HCT116 (cell line): ENCODE results near the gene CDK11B. TPM values are rescaled to one million over a fixed set of nuclear protein-coding genes. Genes with fewer than 3 reads are reported as not detected.

Source experiments
- ATAC-seq: fragments of 200-7000 bp; cut with Tn5 transposase; 2 replicates; pipeline ENCODE4 v1.9.1; 2020; ENCODE audit warnings: mild to moderate bottlenecking, moderate library complexity
- BruUV-seq: library from RNA; stranded (reverse); fragments of 400-500 nt; replicated peaks from 2 replicates; lab custom pipeline; 2021; lab: Mats Ljungman, UMichigan
- CTCF ChIA-PET: fragments of 300-600 bp; sonication (Branson Sonifier 250); formaldehyde crosslinking; loops from one replicate; lab custom pipeline; 2021; ENCODE audit warnings: antibody characterized with exemption; lab: Charles Lee
- POLR2A ChIA-PET: fragments of 300-600, 350-600 bp; sonication (Branson Sonifier 250); formaldehyde crosslinking; loops from one replicate; lab custom pipeline; 2021; ENCODE audit warnings: antibody characterized with exemption; lab: Charles Lee
- RAD21 ChIA-PET, 2 experiments: fragments of 300-600 bp; sonication (Branson Sonifier 250); formaldehyde crosslinking; loops; one replicate each; lab custom pipeline; 2023; ENCODE audit warnings: low total read pairs in 2 of 2; ENCODE audit not compliant: uncharacterized antibody in 2 of 2, unreplicated experiment in 2 of 2, low non-redundant PET in 1 of 2; lab: Charles Lee
- DNase-seq: peaks from one replicate; pipeline ENCODE4 v3.0.0-alpha.2; 2010; ENCODE audit warnings: low read depth, low spot score
- H2AFZ ChIP-seq: fragments of 200-600 bp; shearing (Covaris generic), sonication (generic); 2 replicates; pipeline ENCODE4 v1.6.1; 2017; ENCODE audit warnings: low read depth, mixed run types, mixed read lengths, antibody characterized with exemption, low read length; ENCODE audit not compliant: poor library complexity, severe bottlenecking
- H3K27ac ChIP-seq: 2 replicates; pipeline ENCODE4 v1.5.1; 2012; ENCODE audit warnings: low read depth, low read length
- H3K27me3 ChIP-seq: fragments of 200-600 bp; sonication (generic); 2 replicates; pipeline ENCODE4 v1.6.1; 2016; ENCODE audit warnings: mixed run types, low read length, mixed read lengths; ENCODE audit not compliant: insufficient read depth
- H3K36me3 ChIP-seq, 2 experiments: fragments of 200-500 bp in 1 of 2; fragments of 200-600 bp in 1 of 2; sonication (Bioruptor generic) in 1 of 2; sonication (generic) in 1 of 2; 2 replicates each; pipeline versions ENCODE4 v1.5.1 to v1.6.1; 2014 to 2016; ENCODE audit warnings: low read length in 2 of 2, inconsistent platforms in 1 of 2, mixed read lengths in 1 of 2, mixed run types in 1 of 2; ENCODE audit not compliant: insufficient read depth in 2 of 2, control insufficient read depth in 1 of 2
- H3K4me1 ChIP-seq, 2 experiments: fragments of 200-600 bp in 1 of 2; sonication (generic) in 1 of 2; 2 replicates each; pipeline versions ENCODE4 v1.5.1 to v1.6.1; 2012 to 2017; ENCODE audit warnings: low read length in 2 of 2, inconsistent platforms in 1 of 2, mild to moderate bottlenecking in 1 of 2, mixed read lengths in 1 of 2, mixed run types in 1 of 2, moderate library complexity in 1 of 2; ENCODE audit not compliant: insufficient read depth in 2 of 2, control insufficient read depth in 1 of 2
- H3K4me2 ChIP-seq: fragments of 200-600 bp; sonication (generic); 2 replicates; pipeline ENCODE4 v1.6.1; 2017; ENCODE audit warnings: mixed run types, low read length, mixed read lengths
- H3K4me3 ChIP-seq, 2 experiments: fragments of 200-600 bp in 1 of 2; sonication (generic) in 1 of 2; replicated peaks in 1 of 2; 2 replicates each; pipeline ENCODE4 v1.5.1; 2011 to 2016; ENCODE audit warnings: low read length in 2 of 2, control low read depth in 1 of 2, low read depth in 1 of 2, mild to moderate bottlenecking in 1 of 2, mixed read lengths in 1 of 2, mixed run types in 1 of 2
- H3K79me2 ChIP-seq: fragments of 200-600 bp; sonication (generic); 2 replicates; pipeline ENCODE4 v1.6.1; 2017; ENCODE audit warnings: mild to moderate bottlenecking, mixed run types, low read length, moderate library complexity, mixed read lengths; ENCODE audit not compliant: insufficient read depth
- H3K9ac ChIP-seq: fragments of 200-600 bp; sonication (generic); 2 replicates; pipeline ENCODE4 v1.6.1; 2016; ENCODE audit warnings: low read length, mixed read lengths
- H3K9me2 ChIP-seq: fragments of 200-600 bp; sonication (generic), shearing (Covaris generic); 2 replicates; pipeline ENCODE4 v1.6.1; 2017; ENCODE audit warnings: mixed run types, mild to moderate bottlenecking, moderate library complexity; ENCODE audit not compliant: insufficient read depth
- H3K9me3 ChIP-seq, 2 experiments: fragments of 200-500 bp in 1 of 2; fragments of 200-600 bp in 1 of 2; sonication (Bioruptor generic) in 1 of 2; sonication (generic) in 1 of 2; 2 replicates each; pipeline ENCODE4 v1.6.1; 2014 to 2017; ENCODE audit warnings: low read length in 2 of 2, mixed read lengths in 2 of 2, inconsistent platforms in 1 of 2, low read depth in 1 of 2, mild to moderate bottlenecking in 1 of 2, mixed run types in 1 of 2, moderate library complexity in 1 of 2; ENCODE audit not compliant: control insufficient read depth in 1 of 2, insufficient read depth in 1 of 2
- H4K20me1 ChIP-seq: fragments of 200-600 bp; sonication (generic), shearing (Covaris generic); 2 replicates; pipeline ENCODE4 v1.6.1; 2017; ENCODE audit warnings: mixed run types, mild to moderate bottlenecking, moderate library complexity; ENCODE audit not compliant: insufficient read depth
- CBX3 ChIP-seq: IDR thresholded peaks from 2 replicates; pipeline ENCODE4 v1.6.1; 2012; ENCODE audit warnings: low read depth
- CEBPB ChIP-seq: IDR thresholded peaks from 2 replicates; pipeline ENCODE4 v1.6.1; 2012; ENCODE audit warnings: low read depth
- CTCF ChIP-seq, 3 experiments: fragments of 200-600 bp in 1 of 3; sonication (generic) in 1 of 3; IDR thresholded peaks in 2 of 3; conservative IDR thresholded peaks in 1 of 3; 2 replicates each; pipeline ENCODE4 v1.5.1; 2012 to 2017; ENCODE audit warnings: low read depth in 2 of 3, low read length in 2 of 3, antibody characterized with exemption in 1 of 3, borderline replicate concordance in 1 of 3, control low read depth in 1 of 3, mild to moderate bottlenecking in 1 of 3, mixed read lengths in 1 of 3, mixed run types in 1 of 3, moderate library complexity in 1 of 3; ENCODE audit not compliant: insufficient read depth in 1 of 3
- ELF1 ChIP-seq: IDR thresholded peaks from 2 replicates; pipeline ENCODE4 v1.6.1; 2012; ENCODE audit warnings: low read depth, borderline replicate concordance
- EZH2phosphoT487 ChIP-seq: fragments of 200-600 bp; IDR thresholded peaks from 2 replicates; pipeline ENCODE4 v1.6.1; 2018; ENCODE audit warnings: antibody characterized with exemption, borderline replicate concordance
- FOSL1 ChIP-seq: IDR thresholded peaks from 2 replicates; pipeline ENCODE4 v1.6.1; 2012; ENCODE audit warnings: low read depth
- JUND ChIP-seq: IDR thresholded peaks from 2 replicates; pipeline ENCODE4 v1.6.1; 2012
- POLR2A ChIP-seq: IDR thresholded peaks from 2 replicates; pipeline ENCODE4 v1.7.0; 2011; ENCODE audit warnings: borderline replicate concordance; ENCODE audit not compliant: insufficient read depth, insufficient read length; ENCODE audit errors: extremely low read depth
- POLR2AphosphoS5 ChIP-seq: IDR thresholded peaks from 2 replicates; pipeline ENCODE4 v1.6.1; 2011; ENCODE audit warnings: mild to moderate bottlenecking, low read depth, low read length, moderate library complexity
- RAD21 ChIP-seq: IDR thresholded peaks from 2 replicates; pipeline ENCODE4 v1.6.1; 2012; ENCODE audit warnings: low read depth, mild to moderate bottlenecking
- REST ChIP-seq: IDR thresholded peaks from 2 replicates; pipeline ENCODE4 v1.6.1; 2012; ENCODE audit warnings: low read depth
- SP1 ChIP-seq: IDR thresholded peaks from 2 replicates; pipeline ENCODE4 v1.6.1; 2012; ENCODE audit warnings: low read depth
- SRF ChIP-seq: IDR thresholded peaks from 2 replicates; pipeline ENCODE4 v1.6.1; 2012; ENCODE audit warnings: low read depth
- TCF7L2 ChIP-seq: IDR thresholded peaks from 2 replicates; pipeline ENCODE4 v1.7.0; 2011; ENCODE audit warnings: borderline replicate concordance, inconsistent platforms; ENCODE audit not compliant: insufficient read depth, insufficient read length; ENCODE audit errors: extremely low read depth
- ZBTB33 ChIP-seq: IDR thresholded peaks from 2 replicates; pipeline ENCODE4 v1.6.1; 2011; ENCODE audit warnings: mild to moderate bottlenecking, low read length, moderate library complexity; ENCODE audit not compliant: insufficient replicate concordance; ENCODE audit errors: extremely low read depth
- ZFX ChIP-seq: fragments of 450-650 bp; IDR thresholded peaks from 2 replicates; pipeline ENCODE4 v1.6.1; 2017
- ZNF274 ChIP-seq: fragments of 200-500 bp; sonication (Bioruptor generic); IDR thresholded peaks from 2 replicates; pipeline ENCODE4 v1.6.1; 2014; ENCODE audit warnings: mild to moderate bottlenecking, low read depth, low read length, inconsistent platforms
- intact Hi-C: fragments of 100-400 bp; cut with micrococcal nuclease; formaldehyde crosslinking; loops from 2 replicates; pipeline ENCODE4 v1.10.0; 2022
- total RNA-seq: library from RNA; stranded (reverse); gene quantifications from one replicate; pipeline ENCODE4 v1.2.1, GENCODE V29; 2021; ENCODE audit not compliant: unreplicated experiment

The CDK11B gene
- total RNA-seq, 1 experiment from 2014 or later: 31.5 TPM

- no peak overlapping the region for H3K4me2 ChIP-seq
- intact Hi-C loops: loop anchor here (10.0 kb wide), 1 partner anchor 274 kb away; the partner anchor contains the start of gene DVL1
- H3K27ac ChIP-seq: no peak overlapping the region
- H3K9ac ChIP-seq: no peak overlapping the region
- H3K9me3 ChIP-seq: no peaks in the 10 kb centered on the region
- 0 out of 2 replicates have a peak, but pooled peaks cover 3% of the 10 kb centered on the region for H4K20me1 ChIP-seq
- no peak overlapping the region for H3K4me3 ChIP-seq
- ChIA-PET POLR2A (interaction anchor here (2.2 kb wide), 1 partner anchor 10 kb away, joined by 6 read pairs; no protein-coding TSS in a partner anchor), CTCF (interaction anchor here (2.1 kb wide), 1 partner anchor 10 kb away, joined by 5 read pairs; no protein-coding TSS in a partner anchor), RAD21 (no interaction called here)
- peaks cover 11 to 29% of the 10 kb centered on the region in 2 experiments; a peak in 3 of 4 replicates for H3K4me1 ChIP-seq
- no peak overlapping the region for H2AFZ ChIP-seq
- no peak for ATAC-seq
- TF ChIP-seq ZFX: no peak
- TF ChIP-seq CEBPB: no peak
- no peak for TF ChIP-seq ZNF274
- TF ChIP-seq CBX3: no peak
- TF ChIP-seq POLR2AphosphoS5: no peak
- no peak for TF ChIP-seq TCF7L2
- TF ChIP-seq ELF1: no peak
- no peak for TF ChIP-seq JUND
- TF ChIP-seq FOSL1: no peak
- no peak for TF ChIP-seq SP1
- no peak for TF ChIP-seq SRF
- no peak for TF ChIP-seq EZH2phosphoT487
- TF ChIP-seq POLR2A: no peak
- no peak for TF ChIP-seq REST
- TF ChIP-seq CTCF (IDR thresholded peaks at IDR 0.05 in 2 of 3, conservative IDR thresholded peaks at IDR 0.05 in 1 of 3; ENCODE audit: borderline replicate concordance in 1 of 3, insufficient read depth in 1 of 3, low read depth in 2 of 3, low read length in 2 of 3): no peak
- no peak for TF ChIP-seq ZBTB33
- TF ChIP-seq RAD21: no peak
- DNase-seq: no peak
- peaks cover 9% of the 10 kb centered on the region; the same call in 1 of the 2 replicates for H3K79me2 ChIP-seq
- no TSS peak for BruUV-seq
- no peaks in the 10 kb centered on the region for H3K27me3 ChIP-seq
- H3K36me3 ChIP-seq: peaks cover 0 to 3% of the 10 kb centered on the region in 2 experiments; a peak in 1 of 4 replicates
- H3K9me2 ChIP-seq: no peaks in the 10 kb centered on the region
Measured at GRCh38 chr1:1618396-1619068, 40.3 kb downstream of the CDK11B start.
